Sigmoid colon (tissue), 7 donors: Measurements from ENCODE around the gene ZNF595. TPM values are rescaled to one million over a fixed set of nuclear protein-coding genes. Genes with fewer than 3 reads are reported as not detected.
"Not testable (repeated sequence)": the region's sequence is repeated elsewhere in the genome, so short reads cannot be mapped to it uniquely, and the experiment has no call there.

ENCODE experiments used
- DNase-seq: peaks from one replicate; pipeline ENCODE4 v3.0.0-alpha.2; 2019
- H3K27ac ChIP-seq, 4 donors: fragments of 200-600 bp; sonication (generic); one replicate each; pipeline ENCODE4 v1.5.1; 2016 to 2019; ENCODE audit warnings: mild to moderate bottlenecking in 1 of 4
- H3K27me3 ChIP-seq, 3 donors: fragments of 200-600 bp; sonication (generic); one replicate each; pipeline ENCODE4 v1.5.1; 2019; ENCODE audit warnings: mild to moderate bottlenecking in 1 of 3
- H3K36me3 ChIP-seq, 4 donors: fragments of 200-600 bp; sonication (generic); one replicate each; pipeline ENCODE4 v1.5.1; 2016 to 2019
- H3K4me1 ChIP-seq, 4 donors: fragments of 200-600 bp; sonication (generic); one replicate each; pipeline ENCODE4 v1.5.1; 2017 to 2019
- H3K4me3 ChIP-seq, 4 donors: fragments of 200-600 bp; sonication (generic); one replicate each; pipeline ENCODE4 v1.5.1; 2017 to 2019; ENCODE audit warnings: mild to moderate bottlenecking in 2 of 4, moderate library complexity in 1 of 4
- H3K9me3 ChIP-seq, 4 donors: fragments of 200-600 bp in 3 of 4; sonication (generic) in 3 of 4; one replicate each; pipeline versions ENCODE4 v1.5.1 to v1.6.1; 2013 to 2019
- EP300 ChIP-seq, 4 donors: sonication (generic); formaldehyde crosslinking; IDR thresholded peaks; one replicate each; pipeline ENCODE4 v1.6.1; 2017; ENCODE audit warnings: antibody characterized with exemption in 4 of 4
- POLR2A ChIP-seq, 2 donors: fragments of 450-650 bp; IDR thresholded peaks; one replicate each; pipeline ENCODE4 v1.6.1; 2016; ENCODE audit warnings: antibody characterized with exemption in 2 of 2, mild to moderate bottlenecking in 2 of 2, moderate library complexity in 2 of 2
- POLR2AphosphoS5 ChIP-seq, 4 donors: sonication (generic); formaldehyde crosslinking; IDR thresholded peaks; one replicate each; pipeline ENCODE4 v1.6.1; 2017; ENCODE audit warnings: antibody characterized with exemption in 4 of 4
- WGBS, 2 donors: extraction: QIAGEN DNeasy Blood & Tissue Kit; methylation state at CpG; one replicate each; pipeline ENCODE4 v1.1.7; 2013; 5-methylcytosine and 5-hydroxymethylcytosine counted together
- intact Hi-C: fragments of 100-400 bp; cut with DNase I; formaldehyde crosslinking; loops from one replicate; pipeline ENCODE4 v1.15.1; 2023
- polyA plus RNA-seq, 3 donors: library from polyadenylated mRNA; stranded (reverse); fragments of 200-250 nt; gene quantifications; one replicate each; pipeline ENCODE4 v1.2.3, GENCODE V29; 2013
- total RNA-seq, 4 donors: library from RNA; depleted of rRNA; stranded (reverse); fragments of >200 nt; gene quantifications; one replicate each; pipeline ENCODE4 v1.1.0, GENCODE V29; 2016
- TF ChIP-seq, protein P1 (sequence below), 4 experiments: fragments of 450-650 bp in 3 of 4; fragments of 200-600 bp in 1 of 4; IDR thresholded peaks; one replicate each; pipeline ENCODE4 v1.5.1; 2016 to 2019; ENCODE audit warnings: antibody characterized with exemption in 4 of 4, mild to moderate bottlenecking in 3 of 4, moderate library complexity in 2 of 4
- donor health status: healthy with polysubstance abuse.
- donor health status: Bipolar disorder and iron deficiency.
- donor health status: healthy.

ZNF595 gene
- total and polyA plus RNA-seq, 7 donors: 2.5 to 47.2 (median 27.1) TPM

DNA sequence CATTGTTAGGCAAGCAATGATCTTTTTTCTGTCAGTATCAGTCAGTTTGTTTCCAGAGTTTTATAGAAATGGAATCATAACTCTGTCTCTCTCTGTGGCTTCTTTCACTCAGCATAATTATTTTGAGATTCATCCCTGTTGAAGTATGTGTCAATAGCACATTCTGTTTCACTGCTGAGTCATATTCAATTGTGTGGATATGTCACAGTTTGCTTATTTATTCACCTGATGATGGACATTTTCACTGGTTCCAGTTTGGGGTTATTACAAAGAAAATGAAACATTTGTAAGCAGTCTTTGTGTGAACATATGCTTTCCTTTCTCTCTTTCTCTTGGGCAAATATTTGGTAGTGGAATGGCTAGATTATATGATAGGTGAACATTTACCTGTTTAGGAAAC lies 61.0 kb downstream of the ZNF595 start:
- no peaks in the 10 kb centered on the region for H3K36me3 ChIP-seq
- DNase-seq: no peak
- H3K4me1 ChIP-seq: no peaks in the 10 kb centered on the region
- H3K9me3 ChIP-seq: peaks cover 0 to 12% (median 0%) of the 10 kb centered on the region in 4 donors
- TF ChIP-seq POLR2A (IDR thresholded peaks at IDR 0.05) (no peak), EP300 (IDR thresholded peaks at IDR 0.05) (no peak), POLR2AphosphoS5 (IDR thresholded peaks at IDR 0.05) (no peak)
- TF ChIP-seq, protein P1, sequence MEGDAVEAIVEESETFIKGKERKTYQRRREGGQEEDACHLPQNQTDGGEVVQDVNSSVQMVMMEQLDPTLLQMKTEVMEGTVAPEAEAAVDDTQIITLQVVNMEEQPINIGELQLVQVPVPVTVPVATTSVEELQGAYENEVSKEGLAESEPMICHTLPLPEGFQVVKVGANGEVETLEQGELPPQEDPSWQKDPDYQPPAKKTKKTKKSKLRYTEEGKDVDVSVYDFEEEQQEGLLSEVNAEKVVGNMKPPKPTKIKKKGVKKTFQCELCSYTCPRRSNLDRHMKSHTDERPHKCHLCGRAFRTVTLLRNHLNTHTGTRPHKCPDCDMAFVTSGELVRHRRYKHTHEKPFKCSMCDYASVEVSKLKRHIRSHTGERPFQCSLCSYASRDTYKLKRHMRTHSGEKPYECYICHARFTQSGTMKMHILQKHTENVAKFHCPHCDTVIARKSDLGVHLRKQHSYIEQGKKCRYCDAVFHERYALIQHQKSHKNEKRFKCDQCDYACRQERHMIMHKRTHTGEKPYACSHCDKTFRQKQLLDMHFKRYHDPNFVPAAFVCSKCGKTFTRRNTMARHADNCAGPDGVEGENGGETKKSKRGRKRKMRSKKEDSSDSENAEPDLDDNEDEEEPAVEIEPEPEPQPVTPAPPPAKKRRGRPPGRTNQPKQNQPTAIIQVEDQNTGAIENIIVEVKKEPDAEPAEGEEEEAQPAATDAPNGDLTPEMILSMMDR (IDR thresholded peaks at IDR 0.05): no peak
- H3K27ac ChIP-seq: no peak overlapping the region
- H3K4me3 ChIP-seq: no peak overlapping the region
- H3K27me3 ChIP-seq: peaks cover 0 to 16% (median 7%) of the 10 kb centered on the region in 3 donors
- intact Hi-C loops: no loop called here

DNA sequence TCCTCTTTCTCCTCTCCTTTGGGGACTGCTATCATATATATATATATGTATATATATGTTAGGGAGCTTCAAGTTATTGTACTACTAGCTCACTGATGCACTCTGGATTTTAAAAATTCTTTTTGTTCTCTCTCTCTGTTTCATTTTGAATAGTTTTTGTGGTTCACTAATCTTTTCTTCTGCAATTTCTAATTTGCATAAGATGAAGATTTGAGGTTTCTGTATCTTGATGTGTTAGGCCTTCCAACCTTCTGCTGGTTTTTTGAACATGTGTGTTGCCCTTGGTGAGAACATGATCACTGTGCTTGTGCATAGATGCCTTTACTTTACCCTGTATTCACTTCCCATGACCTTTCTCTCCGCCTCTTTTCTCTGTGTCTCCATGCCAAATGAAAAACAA lies 63.4 kb downstream of the ZNF595 start:
- TF ChIP-seq EP300 (IDR thresholded peaks at IDR 0.05) (no peak), POLR2A (IDR thresholded peaks at IDR 0.05) (no peak), POLR2AphosphoS5 (IDR thresholded peaks at IDR 0.05) (no peak)
- TF ChIP-seq, protein P1 (IDR thresholded peaks at IDR 0.05): no peak
- H3K9me3 ChIP-seq: no peaks in the 10 kb centered on the region
- H3K4me1 ChIP-seq: no peaks in the 10 kb centered on the region
- H3K27me3 ChIP-seq: no peaks in the 10 kb centered on the region
- intact Hi-C loops: no loop called here
- 85 to 97% methylated on average over 1 of the region's 1 CpG for WGBS, 2 donors
- H3K27ac ChIP-seq: no peak overlapping the region
- no peaks in the 10 kb centered on the region for H3K36me3 ChIP-seq
- DNase-seq: no peak
- H3K4me3 ChIP-seq: no peak overlapping the region

DNA sequence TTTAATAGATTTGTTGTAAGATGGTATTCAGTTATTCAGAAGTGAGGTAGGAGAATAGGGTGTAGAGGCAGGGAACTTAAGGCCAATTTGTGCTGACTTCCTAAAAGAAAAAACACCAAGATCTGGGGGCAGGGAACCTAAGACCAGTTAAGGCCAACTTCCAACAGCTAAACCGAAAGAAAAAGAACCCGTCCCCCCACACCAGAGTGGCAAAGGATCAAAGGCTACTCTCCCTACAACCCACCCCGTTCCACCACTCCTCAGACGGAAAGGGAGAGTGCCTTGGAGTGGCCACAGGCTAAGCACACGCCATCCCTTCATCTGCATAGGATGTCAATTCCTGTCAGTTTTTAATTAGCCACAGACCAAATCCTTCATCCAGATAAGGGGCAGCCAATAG lies 67.5 kb downstream of the ZNF595 start:
- 75 to 86% methylated on average over 5 of the region's 5 CpGs for WGBS, 2 donors

DNA sequence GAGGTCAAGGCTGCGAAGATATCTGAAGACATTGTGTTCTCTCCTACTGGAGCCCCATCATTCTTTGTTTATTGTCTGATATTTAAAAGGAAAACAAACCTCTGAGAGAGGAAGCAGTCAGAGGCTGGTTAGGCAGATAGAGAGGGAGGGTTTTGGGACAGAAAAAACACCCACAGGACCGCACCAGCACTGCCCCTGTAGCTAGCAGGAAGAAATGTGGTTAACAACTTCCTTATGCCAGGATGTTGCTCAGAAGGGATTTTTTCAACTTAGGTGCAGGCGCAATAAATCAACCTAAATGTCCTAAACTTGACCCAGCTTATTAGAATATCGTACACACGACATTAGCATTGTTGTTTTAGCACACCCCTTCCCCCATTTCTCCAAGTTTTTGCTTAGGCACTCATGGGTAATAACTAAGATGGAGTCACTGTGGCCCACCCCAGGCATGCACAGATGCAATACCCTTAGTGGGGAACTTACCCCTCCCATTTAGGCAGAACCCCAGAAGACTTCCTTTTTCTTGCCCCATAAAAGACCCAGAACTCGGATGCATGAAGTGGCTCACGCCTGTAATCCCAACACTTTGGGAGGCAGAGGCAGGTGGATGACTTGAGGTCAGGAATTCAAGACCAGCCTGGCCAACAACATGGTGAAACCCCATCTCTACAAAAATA lies 68.4 kb downstream of the ZNF595 start:
- Histone ChIP-seq H3K9me3 (no peaks in the 10 kb centered on the region), H3K36me3 (peaks cover 0 to 2% (median 0%) of the 10 kb centered on the region in 4 donors), H3K4me1 (peaks cover 0 to 13% (median 11%) of the 10 kb centered on the region in 4 donors), H3K27ac (no peak overlapping the region), H3K27me3 (no peaks in the 10 kb centered on the region), H3K4me3 (no peak overlapping the region)
- intact Hi-C loops: loop anchor here (5.0 kb wide), 2 partner anchors 121 to 216 kb away; partner anchors contain the start of gene ZNF141
- no peak for TF ChIP-seq EP300 (IDR thresholded peaks at IDR 0.05)
- no peak for TF ChIP-seq POLR2A (IDR thresholded peaks at IDR 0.05)
- no peak for DNase-seq
- 46 to 85% methylated on average over 7 of the region's 7 CpGs for WGBS, 2 donors

More for the DNA sequence above, 67.5 kb downstream of the ZNF595 start:
- Histone ChIP-seq H3K4me1 (peaks cover 0 to 5% (median 3%) of the 10 kb centered on the region in 4 donors), H3K27me3 (no peaks in the 10 kb centered on the region), H3K9me3 (no peaks in the 10 kb centered on the region), H3K27ac (no peak overlapping the region), H3K36me3 (no peaks in the 10 kb centered on the region), H3K4me3 (no peak overlapping the region)
- TF ChIP-seq, protein P1 (IDR thresholded peaks at IDR 0.05): no peak
- TF ChIP-seq POLR2A (IDR thresholded peaks at IDR 0.05) (no peak), EP300 (IDR thresholded peaks at IDR 0.05) (no peak), POLR2AphosphoS5 (IDR thresholded peaks at IDR 0.05) (no peak)
- no peak for DNase-seq
- intact Hi-C loops: loop anchor here (5.0 kb wide), 2 partner anchors 122 to 217 kb away; partner anchors contain the start of gene ZNF141

DNA sequence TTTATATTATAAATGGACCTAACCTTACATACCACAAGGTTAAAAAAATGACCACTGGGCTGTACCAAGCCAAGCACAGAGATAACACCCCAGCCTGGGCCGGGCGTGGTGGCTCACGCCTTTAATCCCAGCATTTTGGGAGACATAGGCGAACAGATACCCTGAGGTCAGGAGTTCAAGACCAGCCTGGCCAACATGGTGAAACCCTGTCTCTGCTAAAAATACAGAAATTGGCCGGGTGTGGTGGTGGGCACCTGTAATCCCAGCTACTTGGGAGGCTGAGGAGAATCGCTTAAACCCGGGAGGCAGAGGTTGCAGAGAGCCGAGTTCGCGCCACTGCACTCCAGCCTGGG lies 70.8 kb downstream of the ZNF595 start:
- Histone ChIP-seq H3K4me1 (peaks cover 0 to 13% (median 11%) of the 10 kb centered on the region in 4 donors), H3K27ac (peak overlapping the region; percentile 88 to 90 (median 89)), H3K36me3 (peaks cover 0 to 25% (median 11%) of the 10 kb centered on the region in 4 donors), H3K4me3 (peak overlapping the region in 3 of 4 donors; percentile 71 to 85 (median 79))
- not testable (repeated sequence) for H3K27me3 ChIP-seq, DNase-seq, H3K9me3 ChIP-seq
- intact Hi-C loops: loop anchor here (5.0 kb wide), 2 partner anchors 118 to 213 kb away; partner anchors contain the start of gene ZNF141
- WGBS, 2 donors: 44 to 50% methylated on average over 10 of the region's 10 CpGs
